Heart right ventricle (tissue), 16 donors: Measurements from ENCODE around the gene AACS. TPM values are rescaled to one million over a fixed set of nuclear protein-coding genes. Genes with fewer than 3 reads are reported as not detected.

Experiments used
- ATAC-seq, 8 donors: fragments of 200-7000 bp; cut with Tn5 transposase; one replicate each; pipeline ENCODE4 v1.9.1; 2020; ENCODE audit warnings: mild to moderate bottlenecking in 8 of 8, moderate library complexity in 8 of 8, moderate number of reproducible peaks in 1 of 8
- DNase-seq, 2 donors: peaks; one replicate each; pipeline ENCODE4 v3.0.0-alpha.2; 2020
- H3K27ac ChIP-seq, 10 donors: fragments of 200-600 bp; sonication (generic) in 2 of 10; one replicate each; pipeline versions ENCODE4 v1.5.0 to v1.8.0; 2020 to 2022; ENCODE audit warnings: mild to moderate bottlenecking in 3 of 10
- H3K27me3 ChIP-seq, 7 donors: fragments of 200-600 bp; one replicate each; pipeline ENCODE4 v1.8.0; 2021 to 2022; ENCODE audit warnings: mild to moderate bottlenecking in 2 of 7
- H3K36me3 ChIP-seq, 9 donors: fragments of 200-600 bp; sonication (generic) in 1 of 9; one replicate each; pipeline versions ENCODE4 v1.5.0 to v1.8.0; 2020 to 2022; ENCODE audit warnings: mild to moderate bottlenecking in 2 of 9
- H3K4me1 ChIP-seq, 9 donors: fragments of 200-600 bp; sonication (generic) in 1 of 9; one replicate each; pipeline versions ENCODE4 v1.5.0 to v1.8.0; 2020 to 2022; ENCODE audit warnings: mild to moderate bottlenecking in 4 of 9
- H3K4me3 ChIP-seq, 10 donors: fragments of 200-600 bp; sonication (generic) in 2 of 10; one replicate each; pipeline versions ENCODE4 v1.5.0 to v1.8.0; 2020 to 2022; ENCODE audit warnings: mild to moderate bottlenecking in 7 of 10, moderate library complexity in 2 of 10
- H3K9me3 ChIP-seq, 11 donors: fragments of 200-600 bp in 10 of 11; sonication (generic) in 2 of 11; one replicate each; pipeline versions ENCODE4 v1.5.0 to v1.8.0; 2013 to 2022; ENCODE audit warnings: mild to moderate bottlenecking in 2 of 11, control low read depth in 1 of 11, moderate library complexity in 1 of 11
- WGBS, 2 donors: extraction: QIAGEN DNeasy Blood & Tissue Kit; methylation state at CpG; one replicate each; pipeline ENCODE4 v1.1.7; 2013; ENCODE audit warnings: inconsistent platforms in 1 of 2; 5-methylcytosine and 5-hydroxymethylcytosine counted together
- intact Hi-C, 10 donors: fragments of 100-400 bp; cut with DNase I; formaldehyde crosslinking; loops; one replicate each; pipeline versions ENCODE4 v1.11.1 to v1.14.2; 2022
- long read RNA-seq, 3 donors: library from polyadenylated mRNA; unstranded; transcript quantifications; one replicate each; pipeline ENCODE4 v2.0.0, GENCODE V29; 2020 to 2021
- polyA plus RNA-seq, 2 donors: library from polyadenylated mRNA; stranded (reverse); fragments of 200-250 nt; gene quantifications; one replicate each; pipeline ENCODE4 v1.2.3, GENCODE V29; 2013
- total RNA-seq, 10 donors: library from RNA; stranded (reverse); fragmentation: NEBNext Ultra II Directional in 3 of 10; extraction: Animal tissue kit (Norgen Biotek cat#: 25700) in 3 of 10; gene quantifications; one replicate each; pipeline versions ENCODE4 v1.2.1 to v1.2.4, GENCODE V29; 2021 to 2023
- TF ChIP-seq, protein P1 (sequence below), 9 donors: fragments of 200-600 bp; sonication (generic) in 2 of 9; IDR thresholded peaks; one replicate each; pipeline versions ENCODE4 v1.5.0 to v1.8.0; 2021 to 2022; ENCODE audit warnings: antibody characterized with exemption in 9 of 9, mild to moderate bottlenecking in 5 of 9, moderate library complexity in 1 of 9
- donor health status: Arrhythmogenic right ventricular cardiomyopathy.
- donor health status: ischemic (EF 13 %, LVEDD 7.1; RV severe dilation, severe dysfunction).
- donor health status: healthy with polysubstance abuse.
- donor health status: DM: no; HTN: yes; CAD: no.
- donor health status: DM: no; HTN: no; CAD: no.
- donor health status: ischemic (EF 25% LVEDD 6.9; RV normal size, moderate dysfunction).
- donor health status: ischemic (EF 25% LVEDD 5.7; RV mildly dilated, moderate dysfunction).
- donor health status: healthy.
- donor health status: DM: yes; HTN: yes; CAD: no.
- donor health status: Ischemic cardiomyopathy.
- donor health status: ischemic (EF 35%, LVEDD 5.7; RV mildly dilated, moderate dysfunction).
- donor health status: nonischemic (EF 11% LVEDD 7.7; RV severe dilation, severe dysfunction).
- donor health status: DM: yes; HTN: yes; CAD: no.
- donor health status: PGD.
- donor health status: ischemic (EF 29% LVEDD 5.4; RV normal size, mild dysfunction).
- donor health status: nonischemic (EF 23%, LVEDD 6.1; RV moderate dilation, normal function).

Gene AACS, protein sequence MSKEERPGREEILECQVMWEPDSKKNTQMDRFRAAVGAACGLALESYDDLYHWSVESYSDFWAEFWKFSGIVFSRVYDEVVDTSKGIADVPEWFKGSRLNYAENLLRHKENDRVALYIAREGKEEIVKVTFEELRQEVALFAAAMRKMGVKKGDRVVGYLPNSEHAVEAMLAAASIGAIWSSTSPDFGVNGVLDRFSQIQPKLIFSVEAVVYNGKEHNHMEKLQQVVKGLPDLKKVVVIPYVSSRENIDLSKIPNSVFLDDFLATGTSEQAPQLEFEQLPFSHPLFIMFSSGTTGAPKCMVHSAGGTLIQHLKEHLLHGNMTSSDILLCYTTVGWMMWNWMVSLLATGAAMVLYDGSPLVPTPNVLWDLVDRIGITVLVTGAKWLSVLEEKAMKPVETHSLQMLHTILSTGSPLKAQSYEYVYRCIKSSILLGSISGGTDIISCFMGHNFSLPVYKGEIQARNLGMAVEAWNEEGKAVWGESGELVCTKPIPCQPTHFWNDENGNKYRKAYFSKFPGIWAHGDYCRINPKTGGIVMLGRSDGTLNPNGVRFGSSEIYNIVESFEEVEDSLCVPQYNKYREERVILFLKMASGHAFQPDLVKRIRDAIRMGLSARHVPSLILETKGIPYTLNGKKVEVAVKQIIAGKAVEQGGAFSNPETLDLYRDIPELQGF
- total RNA-seq: 10 to 100 TPM in 8 of 10 donors, 1 to 10 TPM in 2; 8.5 to 19.4 (median 12.6) TPM
- polyA plus RNA-seq: 10 to 100 TPM in 1 of 2 donors, 1 to 10 TPM in 1; 9.0 to 11.8 TPM
- long read RNA-seq, donor 1, transcript AACS-201 (18 exons, 3,316 nt): major isoform, 20 of 28 reads
- long read RNA-seq, donor 1, partial matches to known transcripts: 1 of 28 reads
- long read RNA-seq, donor 1, other reads (novel, unspliced or antisense): 7 of 28 reads
- long read RNA-seq, donor 2, transcript AACS-201 (18 exons, 3,316 nt): major isoform, 35 of 57 reads
- long read RNA-seq, donor 2, partial matches to known transcripts: 6 of 57 reads
- long read RNA-seq, donor 2, other reads (novel, unspliced or antisense): 16 of 57 reads
- long read RNA-seq, donor 3, transcript AACS-201 (18 exons, 3,316 nt): major isoform, 18 of 42 reads
- long read RNA-seq, donor 3, partial matches to known transcripts: 11 of 42 reads
- long read RNA-seq, donor 3, other reads (novel, unspliced or antisense): 13 of 42 reads

DNA sequence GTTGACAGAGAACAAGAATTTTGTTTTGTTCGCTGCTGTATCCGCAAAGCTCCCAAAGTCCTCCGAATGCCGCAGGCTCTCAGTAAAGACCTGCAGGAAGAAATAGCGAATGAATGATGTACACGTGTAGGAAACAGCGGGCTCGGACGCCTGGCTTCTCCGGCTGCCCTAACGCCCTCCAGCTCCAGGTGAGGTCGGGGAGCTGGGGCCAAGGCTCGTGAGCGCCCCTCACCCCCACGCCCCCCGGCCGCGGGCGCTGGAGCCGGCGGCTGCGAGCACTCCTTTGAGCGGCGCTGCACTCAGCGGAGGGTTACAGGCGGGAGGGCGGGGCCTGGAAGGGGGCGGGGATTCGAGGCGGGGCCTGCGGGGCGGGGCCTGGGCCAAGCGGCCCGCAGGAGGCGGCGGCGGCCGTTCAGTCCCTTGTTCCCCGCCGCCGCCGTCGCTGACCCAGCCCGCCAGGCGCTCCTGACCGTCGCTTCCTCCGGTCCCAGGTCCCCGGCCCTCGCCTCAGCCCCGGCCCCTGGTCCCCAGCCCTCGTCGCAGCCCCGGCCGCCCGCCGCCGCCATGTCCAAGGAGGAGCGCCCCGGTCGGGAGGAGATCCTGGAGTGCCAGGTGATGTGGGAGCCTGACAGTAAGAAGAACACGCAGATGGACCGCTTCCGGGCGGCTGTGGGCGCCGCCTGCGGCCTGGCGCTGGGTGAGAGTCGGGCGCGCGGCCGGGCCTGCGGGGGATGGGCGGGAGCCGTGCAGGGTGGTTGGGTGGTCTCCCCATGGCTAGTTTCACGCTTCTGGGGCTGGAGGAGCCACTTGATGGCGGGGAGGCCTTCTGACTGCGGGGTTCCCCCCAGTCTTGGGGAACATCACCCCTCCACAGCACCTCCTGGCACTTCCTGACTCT lies at the start of gene AACS:
Gene AACS, plus strand, starts transcription at position 415 of the 898 bp plus-strand sequence. Its CDS starts 150 bp downstream, at position 565.
- Histone ChIP-seq H3K27me3 (peaks cover 0 to 18% (median 0%) of the 10 kb centered on the region in 7 donors), H3K27ac (peak within 1 kb of the TSS in 9 of 10 donors; percentile 45 to 80 (median 71)), H3K36me3 (no peaks in the 10 kb centered on the region), H3K4me1 (peaks cover 4 to 29% (median 19%) of the 10 kb centered on the region in 9 donors), H3K4me3 (peak within 1 kb of the TSS; percentile 59 to 93 (median 84)), H3K9me3 (peaks cover 0 to 7% (median 0%) of the 10 kb centered on the region in 11 donors)
- DNase-seq (peak; percentile 77 to 83), ATAC-seq (peak; percentile 90 to 98 (median 94))
- intact Hi-C loops: loop anchor here in 3 of 10 donors (1.0 to 5.0 kb wide), 3 partner anchors 14 to 158 kb away; no protein-coding TSS in a partner anchor
- 0 to 1% methylated on average over 80 of the region's 80 CpGs for WGBS, 2 donors
- TF ChIP-seq, protein P1, sequence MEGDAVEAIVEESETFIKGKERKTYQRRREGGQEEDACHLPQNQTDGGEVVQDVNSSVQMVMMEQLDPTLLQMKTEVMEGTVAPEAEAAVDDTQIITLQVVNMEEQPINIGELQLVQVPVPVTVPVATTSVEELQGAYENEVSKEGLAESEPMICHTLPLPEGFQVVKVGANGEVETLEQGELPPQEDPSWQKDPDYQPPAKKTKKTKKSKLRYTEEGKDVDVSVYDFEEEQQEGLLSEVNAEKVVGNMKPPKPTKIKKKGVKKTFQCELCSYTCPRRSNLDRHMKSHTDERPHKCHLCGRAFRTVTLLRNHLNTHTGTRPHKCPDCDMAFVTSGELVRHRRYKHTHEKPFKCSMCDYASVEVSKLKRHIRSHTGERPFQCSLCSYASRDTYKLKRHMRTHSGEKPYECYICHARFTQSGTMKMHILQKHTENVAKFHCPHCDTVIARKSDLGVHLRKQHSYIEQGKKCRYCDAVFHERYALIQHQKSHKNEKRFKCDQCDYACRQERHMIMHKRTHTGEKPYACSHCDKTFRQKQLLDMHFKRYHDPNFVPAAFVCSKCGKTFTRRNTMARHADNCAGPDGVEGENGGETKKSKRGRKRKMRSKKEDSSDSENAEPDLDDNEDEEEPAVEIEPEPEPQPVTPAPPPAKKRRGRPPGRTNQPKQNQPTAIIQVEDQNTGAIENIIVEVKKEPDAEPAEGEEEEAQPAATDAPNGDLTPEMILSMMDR (IDR thresholded peaks at IDR 0.05): peak in 2 of 9 donors; percentile 3 to 26

DNA sequence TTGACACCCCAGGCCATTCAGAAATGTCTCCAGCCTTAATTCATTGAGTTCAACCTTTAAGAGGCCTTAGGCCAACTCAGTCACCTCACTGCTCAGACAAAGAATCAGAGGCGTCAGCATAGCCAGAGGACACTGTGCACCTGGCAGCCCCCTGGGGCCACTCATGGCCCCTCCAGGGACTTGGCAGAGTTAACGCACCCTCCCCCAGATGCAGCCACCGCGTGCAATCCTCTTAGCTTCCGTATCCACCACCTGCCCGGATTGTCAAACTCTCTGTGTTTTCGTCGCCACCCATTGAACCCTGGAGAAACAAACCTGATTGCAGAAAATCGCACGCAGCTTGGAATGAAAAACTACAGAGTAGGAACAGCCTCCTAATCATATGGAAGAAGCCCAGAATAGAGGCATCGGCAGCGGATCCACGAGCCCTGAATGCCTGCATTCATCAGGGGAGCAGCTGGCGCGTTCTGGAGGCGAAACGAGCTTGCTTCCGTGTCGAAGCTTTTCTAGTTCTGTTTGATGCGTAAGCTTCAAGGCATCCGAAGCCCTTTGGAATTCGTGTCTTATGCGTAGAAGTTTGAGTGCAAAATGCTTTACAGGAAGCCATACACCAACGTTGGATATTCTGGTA lies 49.4 kb upstream of the AACS start:
- ATAC-seq: no peak
- 92% methylated on average over 24 of the region's 24 CpGs for WGBS, 2 donors
- Histone ChIP-seq H3K9me3 (no peaks in the 10 kb centered on the region), H3K27me3 (no peaks in the 10 kb centered on the region), H3K36me3 (peaks cover 0 to 43% (median 0%) of the 10 kb centered on the region in 9 donors), H3K4me3 (no peak overlapping the region), H3K4me1 (no peaks in the 10 kb centered on the region), H3K27ac (no peak overlapping the region)
- TF ChIP-seq, protein P1 (IDR thresholded peaks at IDR 0.05): no peak
- DNase-seq: no peak
- intact Hi-C loops: no loop called here

DNA sequence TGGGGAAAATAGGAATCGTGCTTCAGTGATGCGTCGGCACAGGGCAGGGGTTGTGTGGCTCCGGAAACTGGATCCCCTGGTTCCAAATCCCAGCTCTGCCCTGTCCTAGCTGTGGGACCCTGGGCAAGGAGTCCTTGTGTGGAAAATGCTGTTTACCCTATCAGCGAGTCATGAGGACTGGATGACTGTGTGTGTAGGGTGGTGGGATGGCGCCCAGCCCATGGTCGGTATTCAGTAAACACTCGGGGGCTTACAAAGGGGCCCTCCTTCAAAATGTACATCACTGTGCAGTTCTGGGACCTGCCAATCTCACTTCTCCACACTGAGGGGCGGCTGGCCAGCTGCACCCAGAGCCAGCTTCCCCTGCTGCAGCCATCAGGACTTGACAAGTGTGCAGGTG lies 47.4 kb upstream of the AACS start:
- TF ChIP-seq, protein P1 (IDR thresholded peaks at IDR 0.05): no peak
- intact Hi-C loops: no loop called here
- no peak overlapping the region for H3K4me3 ChIP-seq
- H3K27me3 ChIP-seq: no peaks in the 10 kb centered on the region
- DNase-seq: no peak
- no peaks in the 10 kb centered on the region for H3K9me3 ChIP-seq
- peaks cover 0 to 38% (median 0%) of the 10 kb centered on the region in 9 donors for H3K36me3 ChIP-seq
- no peaks in the 10 kb centered on the region for H3K4me1 ChIP-seq
- ATAC-seq: no peak
- no peak overlapping the region for H3K27ac ChIP-seq
- 95 to 97% methylated on average over 9 of the region's 9 CpGs for WGBS, 2 donors
